ENCODE data around the gene GATA2. TPM values are rescaled to one million over a fixed set of nuclear protein-coding genes. Genes with fewer than 3 reads are reported as not detected.

GATA2 gene
- total RNA-seq, 1 experiment from 2014 or later, result 18.6 TPM

DNA sequence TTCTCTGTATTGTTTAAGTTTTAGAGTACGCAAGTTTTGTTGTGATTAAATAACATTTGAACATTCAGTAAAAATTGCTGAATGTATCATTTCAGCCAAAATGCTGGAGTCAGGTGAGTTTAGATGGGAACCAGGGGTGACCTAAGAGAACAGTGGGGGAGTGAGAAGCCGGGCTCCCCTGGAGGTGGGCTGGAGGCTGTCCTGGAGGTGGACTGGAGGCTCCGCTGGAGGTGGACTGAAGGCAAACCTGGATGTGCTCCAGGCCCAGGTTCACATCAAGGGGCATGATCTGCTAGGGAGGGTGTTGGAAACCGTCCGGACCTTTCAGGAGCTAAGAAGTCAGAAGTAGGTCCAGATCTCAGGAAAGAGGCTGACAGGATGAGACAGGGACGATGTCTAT, 50.1 kb downstream of the GATA2 start:
- Histone ChIP-seq H3K4me2 (ENCODE audit: low read length) (no peak overlapping the region), H3K9ac (ENCODE audit: low read length) (no peak overlapping the region), H3K79me2 (ENCODE audit: insufficient read depth, low read length) (no peaks in the 10 kb centered on the region), H3K27ac (ENCODE audit: low read depth, low read length) (no peak overlapping the region), H3K27me3 (ENCODE audit: insufficient read depth, low read length) (no peaks in the 10 kb centered on the region), H3K4me1 (ENCODE audit: control insufficient read depth in 1 of 2, insufficient read depth in 2 of 2, low read length in 2 of 2) (peaks cover 0 to 5% of the 10 kb centered on the region in 2 experiments; a peak in 1 of 4 replicates), H3K9me3 (ENCODE audit: control insufficient read depth in 1 of 2, insufficient read depth in 1 of 2, low read depth in 1 of 2, low read length in 2 of 2) (no peaks in the 10 kb centered on the region; a peak in 1 of 4 replicates), H3K36me3 (ENCODE audit: control insufficient read depth in 1 of 2, insufficient read depth in 2 of 2, low read length in 2 of 2) (no peaks in the 10 kb centered on the region), H3K9me2 (ENCODE audit: insufficient read depth) (no peaks in the 10 kb centered on the region), H2AFZ (ENCODE audit: low read depth, low read length, poor library complexity, severe bottlenecking) (no peak overlapping the region), H4K20me1 (ENCODE audit: insufficient read depth) (no peaks in the 10 kb centered on the region), H3K4me3 (replicated peaks in 1 of 2; ENCODE audit: low read depth in 1 of 2, low read length in 2 of 2) (no peak overlapping the region)
- POLR2A ChIA-PET, result no interaction called here
- CTCF ChIA-PET, result no interaction called here
- intact Hi-C loops (cut with micrococcal nuclease), result no loop called here
- no TSS peak for BruUV-seq (replicated peaks)
- DNase-seq (ENCODE audit: low read depth, low spot score) (no peak), ATAC-seq (no peak)
- RAD21 ChIA-PET (ENCODE audit: low non-redundant PET in 1 of 2, low total read pairs in 2 of 2, uncharacterized antibody in 2 of 2, unreplicated experiment in 2 of 2), result no interaction called here
- TF ChIP-seq, protein P1, sequence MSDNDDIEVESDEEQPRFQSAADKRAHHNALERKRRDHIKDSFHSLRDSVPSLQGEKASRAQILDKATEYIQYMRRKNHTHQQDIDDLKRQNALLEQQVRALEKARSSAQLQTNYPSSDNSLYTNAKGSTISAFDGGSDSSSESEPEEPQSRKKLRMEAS (IDR thresholded peaks at IDR 0.05), result no peak
- TF ChIP-seq, protein P2, sequence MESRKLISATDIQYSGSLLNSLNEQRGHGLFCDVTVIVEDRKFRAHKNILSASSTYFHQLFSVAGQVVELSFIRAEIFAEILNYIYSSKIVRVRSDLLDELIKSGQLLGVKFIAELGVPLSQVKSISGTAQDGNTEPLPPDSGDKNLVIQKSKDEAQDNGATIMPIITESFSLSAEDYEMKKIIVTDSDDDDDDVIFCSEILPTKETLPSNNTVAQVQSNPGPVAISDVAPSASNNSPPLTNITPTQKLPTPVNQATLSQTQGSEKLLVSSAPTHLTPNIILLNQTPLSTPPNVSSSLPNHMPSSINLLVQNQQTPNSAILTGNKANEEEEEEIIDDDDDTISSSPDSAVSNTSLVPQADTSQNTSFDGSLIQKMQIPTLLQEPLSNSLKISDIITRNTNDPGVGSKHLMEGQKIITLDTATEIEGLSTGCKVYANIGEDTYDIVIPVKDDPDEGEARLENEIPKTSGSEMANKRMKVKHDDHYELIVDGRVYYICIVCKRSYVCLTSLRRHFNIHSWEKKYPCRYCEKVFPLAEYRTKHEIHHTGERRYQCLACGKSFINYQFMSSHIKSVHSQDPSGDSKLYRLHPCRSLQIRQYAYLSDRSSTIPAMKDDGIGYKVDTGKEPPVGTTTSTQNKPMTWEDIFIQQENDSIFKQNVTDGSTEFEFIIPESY (IDR thresholded peaks at IDR 0.05; ENCODE audit: extremely low read depth, insufficient replicate concordance, low read length), result no peak
- TF ChIP-seq POLR2A (IDR thresholded peaks at IDR 0.05; ENCODE audit: borderline replicate concordance, extremely low read depth, insufficient read depth, insufficient read length) (no peak), CEBPB (IDR thresholded peaks at IDR 0.05; ENCODE audit: low read depth) (no peak), EZH2phosphoT487 (IDR thresholded peaks at IDR 0.05; ENCODE audit: borderline replicate concordance) (no peak), RAD21 (IDR thresholded peaks at IDR 0.05; ENCODE audit: low read depth) (no peak), CBX3 (IDR thresholded peaks at IDR 0.05; ENCODE audit: low read depth) (no peak), SP1 (IDR thresholded peaks at IDR 0.05; ENCODE audit: low read depth) (no peak), SRF (IDR thresholded peaks at IDR 0.05; ENCODE audit: low read depth) (no peak), ZFX (IDR thresholded peaks at IDR 0.05) (no peak)

DNA sequence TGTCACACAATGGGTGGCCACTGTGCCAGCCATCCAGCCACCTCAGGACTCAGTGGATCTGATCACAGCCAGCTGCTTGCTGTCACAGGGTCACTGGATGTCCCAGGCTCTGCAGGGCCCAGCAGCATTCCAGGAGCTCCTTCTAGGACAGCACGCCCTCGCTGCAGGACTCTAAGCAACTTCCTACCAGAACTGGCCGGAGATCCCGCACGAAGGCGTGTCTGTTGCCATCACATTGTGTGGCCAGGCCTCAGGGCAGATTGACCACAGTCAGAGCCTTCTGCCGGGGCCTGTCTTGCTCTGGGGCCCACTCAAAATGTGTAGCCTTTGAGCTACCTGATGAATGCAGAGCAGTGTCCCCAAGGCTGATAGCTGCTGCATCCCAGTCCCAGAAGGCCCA, 50.9 kb downstream of the GATA2 start:
- CTCF ChIA-PET, result no interaction called here
- TF ChIP-seq ELF1 (IDR thresholded peaks at IDR 0.05; ENCODE audit: borderline replicate concordance, low read depth), result no peak
- TF ChIP-seq SRF (IDR thresholded peaks at IDR 0.05; ENCODE audit: low read depth), result no peak
- TF ChIP-seq, protein P3, sequence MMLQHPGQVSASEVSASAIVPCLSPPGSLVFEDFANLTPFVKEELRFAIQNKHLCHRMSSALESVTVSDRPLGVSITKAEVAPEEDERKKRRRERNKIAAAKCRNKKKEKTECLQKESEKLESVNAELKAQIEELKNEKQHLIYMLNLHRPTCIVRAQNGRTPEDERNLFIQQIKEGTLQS (IDR thresholded peaks at IDR 0.05), result no peak
- TF ChIP-seq, protein P2 (IDR thresholded peaks at IDR 0.05; ENCODE audit: extremely low read depth, insufficient replicate concordance, low read length), result no peak
- no peak for TF ChIP-seq ZFX (IDR thresholded peaks at IDR 0.05)
- TF ChIP-seq TCF7L2 (IDR thresholded peaks at IDR 0.05; ENCODE audit: borderline replicate concordance, extremely low read depth, insufficient read depth, insufficient read length), result no peak
- no peak for TF ChIP-seq RAD21 (IDR thresholded peaks at IDR 0.05; ENCODE audit: low read depth)
- TF ChIP-seq, protein P1 (IDR thresholded peaks at IDR 0.05), result no peak
- TF ChIP-seq CBX3 (IDR thresholded peaks at IDR 0.05; ENCODE audit: low read depth), result no peak
- no peaks in the 10 kb centered on the region; a peak in 1 of 4 replicates for H3K9me3 ChIP-seq (ENCODE audit: control insufficient read depth in 1 of 2, insufficient read depth in 1 of 2, low read depth in 1 of 2, low read length in 2 of 2)
- no peaks in the 10 kb centered on the region for H4K20me1 ChIP-seq (ENCODE audit: insufficient read depth)
- intact Hi-C loops (cut with micrococcal nuclease), result no loop called here
- H3K9me2 ChIP-seq (ENCODE audit: insufficient read depth), result no peaks in the 10 kb centered on the region
- H3K9ac ChIP-seq (ENCODE audit: low read length), result no peak overlapping the region
- H3K4me1 ChIP-seq (ENCODE audit: control insufficient read depth in 1 of 2, insufficient read depth in 2 of 2, low read length in 2 of 2), result peaks cover 0 to 5% of the 10 kb centered on the region in 2 experiments; a peak in 1 of 4 replicates
- POLR2A ChIA-PET, result no interaction called here
- H3K4me3 ChIP-seq (replicated peaks in 1 of 2; ENCODE audit: low read depth in 1 of 2, low read length in 2 of 2), result no peak overlapping the region
- no peak overlapping the region for H2AFZ ChIP-seq (ENCODE audit: low read depth, low read length, poor library complexity, severe bottlenecking)
- H3K4me2 ChIP-seq (ENCODE audit: low read length), result no peak overlapping the region
- H3K27me3 ChIP-seq (ENCODE audit: insufficient read depth, low read length), result no peaks in the 10 kb centered on the region
- H3K27ac ChIP-seq (ENCODE audit: low read depth, low read length), result no peak overlapping the region
- no peaks in the 10 kb centered on the region for H3K79me2 ChIP-seq (ENCODE audit: insufficient read depth, low read length)
- DNase-seq (ENCODE audit: low read depth, low spot score), result no peak
- RAD21 ChIA-PET (ENCODE audit: low non-redundant PET in 1 of 2, low total read pairs in 2 of 2, uncharacterized antibody in 2 of 2, unreplicated experiment in 2 of 2), result no interaction called here
- no TSS peak for BruUV-seq (replicated peaks)
- no peak for ATAC-seq
- no peaks in the 10 kb centered on the region for H3K36me3 ChIP-seq (ENCODE audit: control insufficient read depth in 1 of 2, insufficient read depth in 2 of 2, low read length in 2 of 2)
